Colon (tissue), 2 donors: Measurements from ENCODE around the gene HDGFL2.

Source experiments
- FAIRE-seq: peaks from 2 replicates; lab custom pipeline; 2012; peaks lifted over from hg19 to GRCh38; lab: Jason Lieb, UNC
- donor health status: control.
- donor health status: control.

The HDGFL2 gene

DNA sequence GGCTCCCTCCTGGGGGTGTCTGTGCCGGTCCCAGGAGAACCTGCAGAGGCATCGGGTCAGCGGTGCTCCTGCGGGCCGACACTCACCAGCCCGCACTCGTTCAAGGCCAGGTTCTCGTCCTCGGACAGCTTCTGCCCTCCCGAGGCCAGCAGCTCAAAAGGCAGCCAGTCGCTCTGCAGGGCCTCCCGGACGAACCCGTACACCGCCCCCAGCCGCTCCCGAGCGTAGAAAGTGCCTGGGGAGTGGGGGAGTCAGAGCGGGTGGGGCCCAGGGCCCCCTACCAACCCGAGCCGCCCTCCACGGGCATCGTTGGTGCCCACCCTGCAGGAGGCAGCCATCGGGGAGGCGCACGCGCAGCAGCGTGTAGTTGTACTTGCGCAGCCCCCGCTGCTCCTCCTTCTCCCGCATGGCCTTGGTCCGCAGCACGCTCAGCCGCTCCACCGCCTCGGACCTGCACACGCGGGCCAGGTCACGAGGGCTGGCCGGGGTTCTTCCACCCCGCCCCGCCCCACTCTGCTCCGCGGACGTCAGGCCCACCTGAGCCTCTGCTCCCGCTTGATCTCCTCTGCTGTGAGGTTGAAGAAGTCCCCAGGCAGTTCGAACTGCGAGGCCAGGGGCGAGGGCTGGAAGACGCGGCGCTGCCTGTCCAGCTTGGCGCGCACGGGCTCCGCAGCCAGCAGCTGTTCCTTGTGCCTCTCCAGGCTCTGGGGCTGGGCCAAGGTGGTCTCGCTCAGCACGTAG lies 26.0 kb upstream of the HDGFL2 start:
- no peak for FAIRE-seq

DNA sequence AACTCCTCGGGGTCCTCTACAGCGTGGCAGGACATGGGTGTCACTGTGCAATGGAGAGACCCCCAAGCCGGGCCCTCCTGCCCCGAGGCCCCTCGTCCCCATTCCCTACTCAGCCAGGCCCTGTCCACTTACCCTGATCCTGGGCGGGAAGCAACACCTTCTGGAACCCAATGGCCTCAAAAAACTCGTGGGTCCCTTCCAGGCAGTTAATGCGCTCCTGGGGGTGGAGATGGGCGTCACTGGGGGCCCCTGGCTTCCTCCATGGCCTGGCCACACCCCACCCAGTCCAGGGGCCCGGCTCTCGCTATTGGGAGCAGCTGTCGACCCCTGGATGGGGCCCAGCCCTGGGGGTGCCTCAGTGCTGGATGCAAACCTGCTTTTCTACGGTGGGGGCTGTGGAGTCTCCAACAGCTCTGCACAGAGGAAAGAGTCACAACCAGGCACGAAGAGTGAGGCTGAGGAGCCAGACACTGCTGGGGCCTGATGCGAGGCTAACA lies 25.3 kb upstream of the HDGFL2 start:
- FAIRE-seq = no peak

- no peak for FAIRE-seq
These were observed 24.6 kb upstream of the HDGFL2 start for GRCh38 chr19:4447327-4448146.

DNA sequence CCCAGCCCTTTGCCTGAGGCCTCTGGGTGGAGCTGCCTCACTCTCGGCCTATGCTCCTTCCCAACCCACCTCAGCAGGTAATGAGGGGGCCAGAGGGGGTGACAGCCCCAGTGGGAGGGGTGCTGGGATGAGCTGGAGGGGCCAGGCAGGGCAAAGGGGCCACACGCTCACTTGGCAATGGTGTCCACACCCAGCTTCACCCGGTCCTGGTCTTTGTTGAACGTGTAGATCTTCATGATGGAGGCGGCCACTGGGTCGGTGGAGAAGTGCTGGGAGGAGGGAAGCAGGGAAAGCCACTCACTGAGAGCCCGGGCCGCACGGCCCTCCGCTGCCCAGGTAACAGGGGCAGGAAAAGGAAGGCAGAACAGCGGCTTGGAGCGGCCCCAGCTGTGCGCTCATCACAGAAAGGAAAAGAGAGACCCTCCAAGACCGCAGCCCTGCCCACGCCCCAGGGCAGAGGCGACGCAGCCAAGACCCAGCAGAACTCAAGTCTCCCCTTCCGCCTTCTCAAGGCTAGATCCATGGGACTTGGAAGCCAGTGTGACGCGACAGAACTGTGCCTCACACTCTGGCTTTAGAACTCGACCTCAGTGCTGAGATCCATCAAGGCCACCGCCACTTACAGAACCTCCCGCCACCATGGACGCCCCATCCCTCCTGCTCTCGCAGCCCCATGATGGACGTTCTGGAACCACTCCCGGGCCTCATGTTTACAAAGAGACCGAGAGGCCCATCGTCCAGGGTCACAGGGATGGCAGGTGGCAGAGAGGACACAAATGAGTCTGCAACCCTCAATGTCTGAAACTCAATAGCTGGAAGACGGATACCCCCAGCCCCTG lies 23.7 kb upstream of the HDGFL2 start:
- no peak for FAIRE-seq

DNA sequence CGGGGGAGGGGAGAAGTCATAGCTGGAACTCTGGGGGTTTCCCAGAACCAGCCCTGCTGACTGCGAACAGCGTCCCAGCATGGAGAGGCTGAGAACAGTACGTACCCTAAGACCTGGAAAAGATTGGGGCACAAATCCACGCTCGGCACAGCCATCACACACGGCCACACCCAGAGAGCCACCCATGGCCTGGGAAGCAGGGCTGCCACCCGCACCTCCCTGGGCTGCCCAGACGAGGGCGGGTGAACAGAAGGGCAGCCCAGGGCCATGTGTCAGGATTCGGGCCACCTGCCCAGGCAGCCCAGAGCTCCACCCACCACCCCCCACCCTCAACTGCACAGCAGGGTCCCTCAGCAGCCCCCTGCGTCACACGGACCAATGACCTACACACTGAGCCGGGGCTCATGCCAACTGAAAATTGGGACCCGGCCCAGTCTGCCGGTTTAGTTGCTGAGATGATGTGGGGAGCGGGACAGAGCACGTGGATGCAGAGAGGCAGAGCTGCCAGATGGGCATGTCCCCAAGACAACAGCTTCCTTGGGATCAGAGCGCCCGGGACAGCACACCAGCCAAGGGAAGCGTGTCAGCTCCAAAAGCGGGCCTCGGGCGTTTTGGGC lies 23.0 kb upstream of the HDGFL2 start:
- no peak for FAIRE-seq

GRCh38 chr19:4449639-4450028 lies 22.5 kb upstream of the HDGFL2 start:
- FAIRE-seq = no peak

DNA sequence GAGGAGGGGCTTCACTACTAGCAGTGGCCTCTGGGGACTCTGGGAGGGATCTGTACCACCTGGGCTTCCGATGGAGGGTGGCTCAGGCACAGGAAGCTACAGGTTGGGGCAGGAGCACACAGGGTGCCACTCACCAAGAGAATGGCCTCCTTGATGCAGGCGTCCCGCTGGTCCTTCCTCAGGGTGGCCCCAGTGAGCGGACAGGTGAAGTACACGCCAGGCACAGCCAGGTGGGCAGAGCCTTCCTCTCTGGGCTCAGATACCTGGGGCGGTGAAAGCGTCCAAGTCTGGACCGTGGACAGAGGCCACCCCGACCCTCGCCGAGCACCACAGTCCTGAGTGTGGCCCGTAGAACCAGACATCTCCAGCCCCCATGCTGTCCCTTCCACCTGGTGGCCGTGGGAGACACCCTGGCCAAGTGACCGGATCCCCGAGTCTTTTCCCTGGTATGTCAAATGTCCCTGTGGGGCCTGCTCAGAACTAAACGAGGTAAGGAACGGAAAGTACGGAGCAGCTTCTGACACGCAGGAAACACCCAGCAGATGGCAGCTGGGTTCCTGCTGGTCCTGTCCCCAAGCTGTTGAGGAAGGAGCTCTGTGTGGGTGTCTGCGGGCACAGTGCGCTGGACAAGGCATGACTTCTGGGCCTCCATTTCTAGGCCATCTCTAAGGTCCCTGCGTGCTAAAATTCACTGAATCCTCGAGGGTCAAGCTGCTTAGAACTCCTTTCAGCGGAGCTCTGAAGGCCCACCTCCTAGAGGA lies 19.7 kb upstream of the HDGFL2 start:
- no peak for FAIRE-seq

DNA sequence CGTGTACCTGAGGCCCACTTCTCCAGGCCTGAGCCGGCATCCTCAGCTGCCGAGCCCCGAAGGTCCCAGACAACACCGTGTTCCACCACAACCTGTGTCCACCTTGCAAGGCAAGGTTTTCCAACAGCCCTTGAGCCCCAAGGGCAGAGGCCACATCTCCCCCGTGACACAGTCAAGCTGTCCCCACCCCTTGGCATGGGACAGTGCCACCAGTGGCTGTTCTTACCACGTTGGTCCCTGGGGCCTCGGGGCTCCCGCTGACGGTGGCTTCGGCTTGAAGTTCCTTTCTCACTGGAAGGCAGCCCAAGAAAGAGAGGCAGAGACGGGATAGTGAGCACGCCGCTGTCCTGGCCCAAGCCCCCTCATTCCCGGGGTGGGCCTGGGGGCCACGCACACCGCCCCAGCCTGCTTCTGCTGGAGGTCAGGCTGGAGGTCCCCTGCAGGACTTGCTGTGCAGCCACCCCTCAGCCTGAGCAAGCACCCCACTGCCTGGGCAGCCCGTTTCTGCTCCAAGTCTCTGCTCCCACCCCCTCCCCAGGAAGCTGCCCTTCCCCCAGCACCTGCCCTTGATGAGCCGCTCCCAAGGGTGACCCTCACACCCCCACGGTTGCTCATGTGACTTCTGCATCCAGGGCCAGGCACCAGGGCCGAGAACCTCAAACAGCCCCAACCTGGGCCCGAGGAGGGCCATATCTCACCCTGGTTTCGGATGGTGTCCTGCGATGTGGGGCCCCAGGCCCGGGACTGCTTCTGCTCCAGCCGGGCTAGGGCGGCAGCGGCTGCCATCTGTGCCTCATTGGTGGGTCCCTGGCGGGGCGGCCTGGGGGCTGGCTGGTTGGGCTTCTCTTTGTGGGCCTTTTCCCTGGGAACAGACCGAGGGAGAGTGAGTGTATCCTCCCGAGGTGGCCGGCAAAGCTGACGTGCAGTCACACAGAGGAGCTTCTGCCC lies 18.6 kb upstream of the HDGFL2 start:
- FAIRE-seq = no peak

GRCh38 chr19:4454747-4455718 lies 17.1 kb upstream of the HDGFL2 start:
- no peak for FAIRE-seq

DNA sequence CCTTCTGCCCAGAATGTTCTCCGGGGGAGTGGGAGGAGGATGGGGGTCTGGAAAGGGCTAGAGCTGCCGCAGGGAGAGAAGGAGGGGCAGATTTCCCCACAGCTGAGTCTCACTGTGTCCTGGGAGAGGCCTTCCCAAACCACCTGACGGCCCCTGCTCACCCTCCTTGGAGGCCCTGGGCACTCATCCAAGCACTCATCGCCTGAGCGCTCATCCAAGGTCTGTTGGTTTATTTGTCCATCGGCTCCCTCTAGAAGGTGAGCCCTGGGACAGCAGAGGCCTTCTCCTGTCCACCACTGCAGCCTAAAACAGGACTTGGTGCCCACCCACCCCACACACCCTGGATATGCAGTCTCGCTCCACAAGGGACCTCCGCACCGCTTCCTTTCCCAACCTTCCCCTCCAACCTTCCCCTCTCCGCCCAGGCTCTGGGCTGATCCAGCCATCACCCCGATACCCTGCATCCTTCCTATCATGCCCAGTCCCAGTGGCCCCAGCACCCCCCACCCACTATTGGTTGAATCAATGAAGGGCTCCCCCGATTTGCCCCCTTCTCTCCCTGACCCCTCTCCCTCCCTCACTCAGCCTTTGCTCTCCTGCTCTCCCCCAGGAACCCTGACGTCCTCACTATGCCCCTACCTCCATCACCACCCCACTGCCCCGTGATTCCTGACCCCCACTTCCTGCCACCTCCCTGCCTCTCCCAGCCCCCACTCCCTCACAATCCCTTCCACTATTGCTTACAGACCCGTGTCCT lies 16.2 kb upstream of the HDGFL2 start:
- no peak for FAIRE-seq

DNA sequence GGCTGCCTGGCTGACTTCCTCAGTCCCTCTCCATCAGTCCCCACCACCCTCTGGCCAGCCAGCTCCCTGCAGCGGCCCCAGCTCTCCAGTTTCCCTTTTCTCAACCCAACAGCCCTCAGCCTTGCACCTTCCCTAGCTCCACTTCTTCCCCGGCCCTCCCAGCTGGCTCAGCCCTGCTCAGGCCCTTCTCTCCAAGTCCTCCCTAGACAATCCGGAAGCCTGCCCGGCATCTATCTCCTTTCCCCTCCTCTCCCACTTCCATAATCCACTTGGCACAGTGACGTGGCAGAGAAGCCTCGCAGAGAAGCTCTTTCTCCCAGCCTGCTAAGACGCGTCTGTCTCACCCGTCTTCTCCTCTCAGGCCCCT lies 15.6 kb upstream of the HDGFL2 start:
- no peak for FAIRE-seq

GRCh38 chr19:4456843-4457653 lies 15.0 kb upstream of the HDGFL2 start:
- FAIRE-seq = no peak

GRCh38 chr19:4457654-4458395 lies 14.3 kb upstream of the HDGFL2 start, which contains the start of gene UBXN6:
Gene UBXN6 (minus strand): TSS chr19:4457794. CDS start chr19:4457697, 97 bp downstream.
- no peak for FAIRE-seq

GRCh38 chr19:4464815-4465581 lies 7.1 kb upstream of the HDGFL2 start:
- FAIRE-seq = no peak

- FAIRE-seq = no peak
These were observed 4.3 kb upstream of the HDGFL2 start for GRCh38 chr19:4467835-4468234.
